Chondrocyte (in vitro differentiated cells): Measurements from ENCODE around the gene CDC14B. TPM values are rescaled to one million over a fixed set of nuclear protein-coding genes. Genes with fewer than 3 reads are reported as not detected.
A peak's percentile ranks its signal among the peaks of the same experiment; 100 is the strongest.

Source experiments
- DNase-seq: peaks from one replicate; pipeline ENCODE4 v3.0.0; 2021; ENCODE audit warnings: mixed read lengths, low spot score
- H3K27ac Mint-ChIP-seq: one replicate; pipeline ENCODE4 v1.8.0; 2021; ENCODE audit warnings: mild to moderate bottlenecking, moderate library complexity, mixed read lengths; ENCODE audit not compliant: unreplicated experiment
- H3K27me3 Mint-ChIP-seq: 2 replicates; pipeline ENCODE4 v1.8.0; 2021; ENCODE audit warnings: low read depth, mixed read lengths
- H3K36me3 Mint-ChIP-seq: 2 replicates; pipeline ENCODE4 v1.8.0; 2021; ENCODE audit warnings: low read depth, mixed read lengths
- H3K4me1 Mint-ChIP-seq: 2 replicates; pipeline ENCODE4 v1.8.0; 2021; ENCODE audit warnings: low read depth, mild to moderate bottlenecking, mixed read lengths
- H3K4me3 Mint-ChIP-seq: one replicate; pipeline ENCODE4 v1.8.0; 2021; ENCODE audit warnings: mild to moderate bottlenecking, moderate library complexity, mixed read lengths; ENCODE audit not compliant: unreplicated experiment
- H3K9me3 Mint-ChIP-seq: 2 replicates; pipeline ENCODE4 v1.8.0; 2021; ENCODE audit warnings: low read depth, mixed read lengths
- CTCF ChIP-seq: fragments of 200-600 bp; sonication (generic); IDR thresholded peaks from 2 replicates; pipeline ENCODE4 v1.5.0; 2021; ENCODE audit warnings: antibody characterized with exemption, mild to moderate bottlenecking, moderate library complexity
- total RNA-seq: library from RNA; stranded (reverse); gene quantifications from 3 replicates; pipeline ENCODE4 v1.2.1, GENCODE V29; 2021

Gene CDC14B
- total RNA-seq, 1 donor from 2014 or later = 15.5 TPM

GRCh38 chr9:96500696-96501632, 118.7 kb downstream of the CDC14B start:
- no peak for TF ChIP-seq CTCF
- H3K27me3 Mint-ChIP-seq = no peaks in the 10 kb centered on the region
- peaks cover 12% of the 10 kb centered on the region for H3K4me1 Mint-ChIP-seq
- H3K27ac Mint-ChIP-seq = peak overlapping the region; percentile 57
- H3K9me3 Mint-ChIP-seq = no peaks in the 10 kb centered on the region
- no peak overlapping the region for H3K4me3 Mint-ChIP-seq
- DNase-seq = no peak
- peaks cover 12% of the 10 kb centered on the region for H3K36me3 Mint-ChIP-seq

- Mint-ChIP-seq H3K36me3 (peaks cover 14% of the 10 kb centered on the region), H3K4me3 (no peak overlapping the region), H3K4me1 (peaks cover 12% of the 10 kb centered on the region), H3K27me3 (no peaks in the 10 kb centered on the region), H3K9me3 (no peaks in the 10 kb centered on the region), H3K27ac (no peak overlapping the region)
- no peak for TF ChIP-seq CTCF
- DNase-seq = no peak
Observed at GRCh38 chr9:96499257-96499656, 120.4 kb downstream of the CDC14B start.

GRCh38 chr9:96498796-96499195, 120.8 kb downstream of the CDC14B start:
- no peak for TF ChIP-seq CTCF
- H3K9me3 Mint-ChIP-seq = no peaks in the 10 kb centered on the region
- H3K4me3 Mint-ChIP-seq = no peak overlapping the region
- no peak overlapping the region for H3K27ac Mint-ChIP-seq
- H3K27me3 Mint-ChIP-seq = no peaks in the 10 kb centered on the region
- H3K4me1 Mint-ChIP-seq = peaks cover 12% of the 10 kb centered on the region
- H3K36me3 Mint-ChIP-seq = peaks cover 12% of the 10 kb centered on the region
- DNase-seq = no peak

- peaks cover 12% of the 10 kb centered on the region for H3K4me1 Mint-ChIP-seq
- no peaks in the 10 kb centered on the region for H3K9me3 Mint-ChIP-seq
- H3K4me3 Mint-ChIP-seq = no peak overlapping the region
- TF ChIP-seq CTCF = no peak
- no peak for DNase-seq
- H3K36me3 Mint-ChIP-seq = peaks cover 10% of the 10 kb centered on the region
- H3K27me3 Mint-ChIP-seq = no peaks in the 10 kb centered on the region
- H3K27ac Mint-ChIP-seq = no peak overlapping the region
Observed at GRCh38 chr9:96497117-96497399, 122.6 kb downstream of the CDC14B start.

GRCh38 chr9:96496368-96497116, 123.1 kb downstream of the CDC14B start:
- no peak for DNase-seq
- Mint-ChIP-seq H3K4me3 (no peak overlapping the region), H3K36me3 (peaks cover 12% of the 10 kb centered on the region), H3K27ac (no peak overlapping the region), H3K9me3 (no peaks in the 10 kb centered on the region), H3K27me3 (no peaks in the 10 kb centered on the region), H3K4me1 (peaks cover 7% of the 10 kb centered on the region)
- no peak for TF ChIP-seq CTCF
